BLaER1 (cell line): Measurements from ENCODE around the gene BUD13.
A peak's percentile ranks its signal among the peaks of the same experiment; 100 is the strongest.

Experiments used
- H3K27ac ChIP-seq: shearing (Covaris generic); formaldehyde crosslinking; 2 replicates; pipeline ENCODE4 v1.8.1; 2022
- H3K27me3 ChIP-seq: shearing (Covaris generic); formaldehyde crosslinking; 2 replicates; pipeline ENCODE4 v1.8.1; 2022
- H3K36me3 ChIP-seq: shearing (Covaris generic); formaldehyde crosslinking; 2 replicates; pipeline ENCODE4 v1.8.1; 2022
- H3K4me1 ChIP-seq: shearing (Covaris generic); formaldehyde crosslinking; 2 replicates; pipeline ENCODE4 v1.8.1; 2022
- H3K4me2 ChIP-seq: shearing (Covaris generic); formaldehyde crosslinking; 2 replicates; pipeline ENCODE4 v1.8.1; 2022
- H3K4me3 ChIP-seq: shearing (Covaris generic); formaldehyde crosslinking; 2 replicates; pipeline ENCODE4 v1.8.1; 2022
- H3K9ac ChIP-seq: shearing (Covaris generic); formaldehyde crosslinking; 2 replicates; pipeline ENCODE4 v1.8.1; 2022
- H3K9me3 ChIP-seq: shearing (Covaris generic); formaldehyde crosslinking; 2 replicates; pipeline ENCODE4 v1.8.1; 2022
- H4K20me1 ChIP-seq: shearing (Covaris generic); formaldehyde crosslinking; 2 replicates; pipeline ENCODE4 v1.8.1; 2022
- Cebpa-rat ChIP-seq: shearing (Covaris generic); IDR thresholded peaks from 2 replicates; pipeline ENCODE4 v1.8.1; 2022

The BUD13 gene

GRCh38 chr11:116772443-116773202, at the start of gene BUD13:
Gene BUD13, minus strand, starts transcription at chr11:116772987. Its CDS starts 23 bp downstream, at chr11:116772964.
- H3K9ac ChIP-seq = peak within 1 kb of the TSS; percentile 89
- peak within 1 kb of the TSS; percentile 85 for H3K4me3 ChIP-seq
- H3K4me1 ChIP-seq = peaks cover 35% of the 10 kb centered on the region
- peaks cover 44% of the 10 kb centered on the region for H3K36me3 ChIP-seq
- peaks cover 12% of the 10 kb centered on the region; the same call in 1 of the 2 replicates for H4K20me1 ChIP-seq
- no peak for TF ChIP-seq Cebpa-rat
- peak within 1 kb of the TSS; percentile 97 for H3K4me2 ChIP-seq
- H3K9me3 ChIP-seq = no peaks in the 10 kb centered on the region
- H3K27me3 ChIP-seq = no peaks in the 10 kb centered on the region
- H3K27ac ChIP-seq = peak within 1 kb of the TSS; percentile 85

- Histone ChIP-seq H3K27me3 (no peaks in the 10 kb centered on the region), H4K20me1 (no peaks in the 10 kb centered on the region), H3K4me3 (no peak overlapping the region), H3K27ac (no peak overlapping the region), H3K9me3 (no peaks in the 10 kb centered on the region), H3K4me1 (no peaks in the 10 kb centered on the region), H3K36me3 (no peaks in the 10 kb centered on the region), H3K9ac (no peak overlapping the region), H3K4me2 (no peak overlapping the region)
- TF ChIP-seq Cebpa-rat = no peak
Observed at GRCh38 chr11:116822575-116822974, 49.8 kb upstream of the BUD13 start.

GRCh38 chr11:116821050-116821918, 48.5 kb upstream of the BUD13 start:
- Histone ChIP-seq H3K27me3 (no peaks in the 10 kb centered on the region), H3K27ac (no peak overlapping the region), H3K4me3 (no peak overlapping the region), H3K4me1 (no peaks in the 10 kb centered on the region), H3K4me2 (no peak overlapping the region), H3K36me3 (no peaks in the 10 kb centered on the region), H4K20me1 (no peaks in the 10 kb centered on the region), H3K9me3 (no peaks in the 10 kb centered on the region), H3K9ac (no peak overlapping the region)
- no peak for TF ChIP-seq Cebpa-rat

GRCh38 chr11:116819049-116819448, 46.3 kb upstream of the BUD13 start:
- Histone ChIP-seq H3K27ac (no peak overlapping the region), H3K4me2 (no peak overlapping the region), H3K27me3 (no peaks in the 10 kb centered on the region), H3K36me3 (no peaks in the 10 kb centered on the region), H3K9ac (no peak overlapping the region), H4K20me1 (no peaks in the 10 kb centered on the region), H3K4me1 (no peaks in the 10 kb centered on the region), H3K4me3 (no peak overlapping the region), H3K9me3 (no peaks in the 10 kb centered on the region)
- TF ChIP-seq Cebpa-rat = no peak

GRCh38 chr11:116814502-116814901, 41.7 kb upstream of the BUD13 start:
- H3K9me3 ChIP-seq = no peaks in the 10 kb centered on the region
- H3K4me1 ChIP-seq = no peaks in the 10 kb centered on the region
- no peak for TF ChIP-seq Cebpa-rat

GRCh38 chr11:116813781-116814471, 41.1 kb upstream of the BUD13 start:
- Histone ChIP-seq H3K36me3 (no peaks in the 10 kb centered on the region), H3K27ac (no peak overlapping the region), H3K4me2 (no peak overlapping the region), H3K4me1 (no peaks in the 10 kb centered on the region), H3K4me3 (no peak overlapping the region), H4K20me1 (no peaks in the 10 kb centered on the region), H3K27me3 (no peaks in the 10 kb centered on the region), H3K9ac (no peak overlapping the region), H3K9me3 (no peaks in the 10 kb centered on the region)
- no peak for TF ChIP-seq Cebpa-rat

More at GRCh38 chr11:116814502-116814901, 41.7 kb upstream of the BUD13 start:
- H3K27ac ChIP-seq = no peak overlapping the region
- H4K20me1 ChIP-seq = no peaks in the 10 kb centered on the region
- H3K27me3 ChIP-seq = no peaks in the 10 kb centered on the region
- H3K4me3 ChIP-seq = no peak overlapping the region
- no peaks in the 10 kb centered on the region for H3K36me3 ChIP-seq
- H3K9ac ChIP-seq = no peak overlapping the region
- no peak overlapping the region for H3K4me2 ChIP-seq

- TF ChIP-seq Cebpa-rat = no peak
- no peaks in the 10 kb centered on the region for H3K4me1 ChIP-seq
Observed at GRCh38 chr11:116813170-116813569, 40.4 kb upstream of the BUD13 start.

GRCh38 chr11:116812109-116812508, 39.3 kb upstream of the BUD13 start:
- no peak overlapping the region for H3K4me2 ChIP-seq
- no peak overlapping the region for H3K4me3 ChIP-seq
- TF ChIP-seq Cebpa-rat = no peak

More at GRCh38 chr11:116813170-116813569, 40.4 kb upstream of the BUD13 start:
- Histone ChIP-seq H3K4me2 (no peak overlapping the region), H3K4me3 (no peak overlapping the region), H3K27me3 (no peaks in the 10 kb centered on the region), H3K36me3 (no peaks in the 10 kb centered on the region), H3K9ac (no peak overlapping the region), H4K20me1 (no peaks in the 10 kb centered on the region), H3K27ac (no peak overlapping the region), H3K9me3 (no peaks in the 10 kb centered on the region)

GRCh38 chr11:116811194-116811593, 38.4 kb upstream of the BUD13 start:
- H3K4me2 ChIP-seq = no peak overlapping the region
- H3K4me3 ChIP-seq = no peak overlapping the region
- H3K9ac ChIP-seq = no peak overlapping the region
- TF ChIP-seq Cebpa-rat = no peak
- no peaks in the 10 kb centered on the region for H3K36me3 ChIP-seq
- H3K27ac ChIP-seq = no peak overlapping the region
- H3K27me3 ChIP-seq = no peaks in the 10 kb centered on the region
- H3K4me1 ChIP-seq = no peaks in the 10 kb centered on the region
- H4K20me1 ChIP-seq = no peaks in the 10 kb centered on the region
- no peaks in the 10 kb centered on the region for H3K9me3 ChIP-seq

More at GRCh38 chr11:116812109-116812508, 39.3 kb upstream of the BUD13 start:
- Histone ChIP-seq H3K36me3 (no peaks in the 10 kb centered on the region), H3K4me1 (no peaks in the 10 kb centered on the region), H3K9ac (no peak overlapping the region), H3K27ac (no peak overlapping the region), H4K20me1 (no peaks in the 10 kb centered on the region), H3K27me3 (no peaks in the 10 kb centered on the region), H3K9me3 (no peaks in the 10 kb centered on the region)
